GM18909 (cell line): ENCODE data around the gene LIMCH1.

ENCODE experiments used
- ATAC-seq: cut with Tn5 transposase; IDR thresholded peaks from one replicate; pipeline ENCODE4 v1.9.1; 2021; ENCODE audit warnings: mild to moderate bottlenecking; ENCODE audit not compliant: unreplicated experiment, poor library complexity

Gene LIMCH1

GRCh38 chr4:41748074-41748570, 210.2 kb downstream of the LIMCH1 start:
- ATAC-seq: no peak

GRCh38 chr4:41748571-41749475, 210.9 kb downstream of the LIMCH1 start, which contains the start of gene PHOX2B:
PHOX2B (minus strand) TSS chr4:41748725; CDS start chr4:41748610, 115 bp downstream.
- no peak for ATAC-seq

GRCh38 chr4:41749631-41750039, 211.7 kb downstream of the LIMCH1 start:
- ATAC-seq: no peak
